ENCODE results near the gene APP.

DNA sequence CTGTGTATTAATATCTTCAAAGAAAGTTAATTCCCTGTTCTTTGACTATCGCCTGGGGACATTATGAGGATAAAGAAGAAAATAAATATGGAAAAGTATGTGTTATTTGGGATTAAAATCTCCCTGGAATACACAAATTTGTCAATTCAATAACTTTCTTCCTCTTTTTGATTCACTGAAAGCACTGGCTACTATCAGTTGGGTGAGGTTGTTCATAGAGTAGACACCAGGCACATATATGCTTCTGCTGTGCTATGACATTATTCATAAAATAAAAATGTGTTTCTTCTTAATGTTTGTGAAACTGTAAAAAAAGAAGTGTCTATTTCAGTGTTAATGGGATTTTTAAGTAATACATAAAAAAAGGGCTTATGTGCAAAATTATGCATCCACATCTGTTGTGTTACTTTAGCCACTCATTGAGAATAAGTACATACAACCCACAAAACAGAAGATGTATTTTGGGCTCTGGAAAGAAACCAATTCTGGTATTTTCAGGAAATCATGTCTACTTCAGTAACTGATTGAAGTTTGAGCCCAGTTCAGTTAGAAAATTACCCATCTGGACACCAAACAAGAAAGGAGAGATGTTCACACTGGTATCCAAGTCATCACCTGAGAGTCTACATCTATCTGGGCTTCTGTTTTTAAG lies 266.4 kb downstream of the APP start:
- TF ChIP-seq ZNF384 (IDR thresholded peaks at IDR 0.05; ENCODE audit: borderline replicate concordance, low read depth, low read length) (no peak), SP1 (IDR thresholded peaks at IDR 0.05; ENCODE audit: low read depth, low read length) (no peak)

Measured in GM12878 (cell line).